ENCODE results near the gene TARS3.
A peak's percentile ranks its signal among the peaks of the same experiment; 100 is the strongest.

Gene TARS3

DNA sequence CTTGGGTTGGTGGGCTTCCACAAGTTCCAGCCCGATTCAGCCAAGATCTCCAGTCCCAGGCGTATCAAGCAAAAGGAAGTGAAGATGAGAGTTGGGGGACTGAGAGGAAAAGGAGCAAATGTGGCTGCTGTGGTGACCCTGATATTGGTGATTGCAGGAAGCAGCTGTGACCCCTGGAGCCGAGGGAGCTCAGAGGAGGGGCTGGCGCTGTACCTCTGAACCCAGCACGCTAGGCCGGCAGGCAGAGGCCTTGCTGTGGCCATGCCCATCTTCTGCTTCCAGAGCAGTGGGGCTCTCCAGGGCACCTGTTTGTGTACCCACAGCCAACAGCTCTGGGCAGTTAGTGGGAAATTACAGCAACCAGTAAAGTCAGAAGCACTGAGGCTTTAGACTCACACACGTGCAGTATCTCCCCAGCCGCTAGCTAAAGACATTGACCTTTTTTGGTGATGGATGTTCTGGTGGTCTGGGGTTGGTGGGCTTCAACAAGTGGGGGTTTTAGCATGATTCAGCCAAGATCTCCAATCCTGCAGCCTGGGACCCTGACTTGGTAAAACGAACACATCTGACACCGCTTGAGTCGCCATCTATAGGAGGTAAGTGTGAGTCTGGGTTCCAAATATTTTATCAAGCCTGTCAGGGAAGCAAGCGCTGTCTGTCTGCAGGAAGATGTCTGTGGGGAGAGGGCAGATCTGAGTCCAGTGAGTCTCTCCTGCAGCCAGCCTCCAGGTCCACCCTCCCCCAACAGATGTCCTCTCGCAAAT is 105.2 kb downstream of the TARS3 start:
- DNase-seq, result no peak

DNA sequence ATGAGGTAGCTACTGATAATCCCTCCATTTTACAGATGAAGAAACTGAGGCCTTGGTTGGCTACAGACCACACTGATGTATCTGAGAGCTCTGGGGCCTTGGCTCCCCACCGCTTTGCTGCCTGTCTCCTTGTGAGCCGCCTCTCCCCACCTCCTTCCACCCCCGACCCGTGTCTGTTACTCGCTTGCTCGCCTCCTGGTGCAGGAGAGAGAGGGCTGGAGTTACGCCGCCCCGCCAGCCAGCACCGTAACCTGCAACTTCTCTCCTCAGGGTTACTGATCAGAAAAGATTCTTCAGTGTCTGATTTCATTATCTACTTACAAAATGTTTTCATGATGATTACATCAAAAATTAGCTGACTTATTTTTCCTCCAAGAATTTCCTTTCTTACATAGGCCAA is 106.2 kb downstream of the TARS3 start:
- DNase-seq, result no peak

DNA sequence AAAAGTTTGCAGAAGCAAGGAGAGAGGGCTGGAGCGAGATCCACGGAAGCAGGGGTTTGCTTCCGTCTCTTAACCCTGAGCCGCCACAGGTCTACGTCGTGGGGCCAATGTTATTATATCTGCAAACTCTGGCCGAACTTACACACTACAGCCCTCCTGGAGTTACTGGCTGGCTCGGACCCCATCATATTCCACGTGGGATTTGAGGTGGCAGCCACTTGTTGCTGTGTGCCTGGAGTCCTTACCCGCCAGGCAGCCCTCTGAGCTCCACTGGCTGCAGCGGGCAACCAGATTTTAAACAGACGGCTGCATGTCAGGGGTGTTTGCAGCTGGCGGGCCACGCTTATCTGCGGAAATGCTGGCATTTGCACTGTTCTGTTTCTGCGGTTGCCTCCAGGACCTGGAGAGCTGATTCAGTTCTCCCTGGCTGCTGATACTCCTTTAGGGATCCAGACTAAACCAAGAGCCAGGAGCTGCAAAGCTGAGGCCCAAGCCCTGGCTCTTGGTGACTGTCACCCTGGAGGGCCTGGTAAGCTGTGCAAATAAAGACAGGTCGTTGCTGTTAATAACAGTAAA is 106.8 kb downstream of the TARS3 start:
- no peak for DNase-seq

DNA sequence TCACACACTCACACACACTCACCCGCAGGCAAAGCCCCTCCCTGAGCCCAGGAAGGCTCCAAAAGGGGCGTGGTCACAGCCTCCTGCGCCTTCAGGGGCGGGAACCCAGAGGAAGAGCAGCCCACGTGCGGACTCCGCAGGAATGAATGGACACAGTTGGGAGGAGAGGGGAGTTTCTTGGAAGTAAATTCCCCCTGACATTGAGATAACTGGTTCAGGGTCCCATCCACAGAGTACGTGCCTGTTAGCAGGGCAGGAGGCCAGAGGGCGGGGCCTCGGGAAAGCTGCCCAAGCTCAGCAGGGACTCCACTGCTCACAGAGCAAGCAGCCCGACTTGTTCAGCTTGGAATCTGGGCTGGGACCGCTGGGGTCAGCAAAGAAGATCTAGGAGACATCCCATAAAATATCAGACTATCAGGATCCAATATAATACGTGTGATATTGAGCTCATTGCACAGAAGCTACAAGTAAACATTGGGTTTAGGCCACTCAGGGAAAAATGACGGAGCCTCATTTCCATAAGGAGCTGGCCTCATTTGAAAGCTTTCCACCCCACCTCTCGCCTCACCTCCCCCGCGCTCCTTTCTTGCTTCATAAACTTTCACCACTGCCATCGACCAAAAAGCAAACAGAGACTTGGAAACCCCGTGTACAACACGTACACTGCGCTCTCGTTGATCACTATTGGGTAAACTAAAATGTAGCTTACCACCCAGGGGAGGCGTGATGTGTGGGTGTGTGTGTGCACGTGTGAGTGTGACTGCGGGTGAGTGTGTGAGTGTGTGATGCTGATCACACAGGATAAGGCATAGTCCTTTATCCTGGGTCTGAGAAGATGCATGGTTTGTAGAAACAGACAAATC is 108.1 kb downstream of the TARS3 start:
- peak; percentile 10 for DNase-seq

DNA sequence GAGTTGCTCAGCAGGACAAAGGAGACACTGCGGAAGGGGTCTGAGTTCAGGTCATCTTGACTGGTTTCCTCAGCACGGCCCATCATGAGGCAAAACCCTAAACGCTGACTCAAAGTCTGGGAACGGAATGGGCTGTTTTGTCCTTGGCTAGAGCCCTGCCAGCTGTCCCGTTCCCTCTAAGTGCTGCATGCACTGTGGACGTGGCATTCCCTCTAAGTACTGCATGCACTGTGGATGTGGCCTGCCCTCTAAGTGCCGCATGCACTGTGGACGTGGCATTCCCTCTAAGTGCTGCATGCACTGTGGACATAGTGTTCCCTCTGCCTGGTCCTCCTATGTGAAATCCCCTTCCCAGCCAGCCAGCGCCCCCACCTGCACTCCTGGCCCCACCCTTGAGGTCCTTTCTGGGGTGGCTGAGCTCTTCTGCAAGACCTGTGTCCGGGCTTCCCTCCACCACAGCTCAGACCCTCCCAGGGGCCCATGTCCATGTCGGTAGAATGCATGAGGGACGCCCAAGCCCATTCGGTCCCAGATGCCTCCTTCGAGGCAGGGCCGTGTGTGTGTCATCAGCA is 108.8 kb downstream of the TARS3 start:
- DNase-seq, result no peak

DNA sequence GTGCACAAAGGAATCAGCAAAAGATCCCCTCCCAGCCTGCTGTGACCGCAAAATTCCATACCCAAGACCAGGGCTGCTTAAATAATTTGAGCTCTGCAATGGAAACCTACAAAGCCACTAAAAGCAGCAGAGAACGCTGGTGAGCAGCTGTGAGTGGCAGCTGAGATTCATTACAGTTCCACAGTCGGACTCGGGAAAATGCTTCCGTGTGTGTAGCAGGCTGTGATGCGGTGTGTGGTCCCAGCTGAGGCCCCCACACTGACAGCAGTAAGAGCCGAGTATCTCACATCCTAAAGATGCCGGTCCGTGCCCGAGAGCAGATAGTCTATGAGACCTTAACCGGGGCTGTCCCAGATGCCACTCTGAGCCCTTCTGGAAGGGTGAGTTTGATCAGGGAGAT is 109.5 kb downstream of the TARS3 start:
- no peak for DNase-seq

DNA sequence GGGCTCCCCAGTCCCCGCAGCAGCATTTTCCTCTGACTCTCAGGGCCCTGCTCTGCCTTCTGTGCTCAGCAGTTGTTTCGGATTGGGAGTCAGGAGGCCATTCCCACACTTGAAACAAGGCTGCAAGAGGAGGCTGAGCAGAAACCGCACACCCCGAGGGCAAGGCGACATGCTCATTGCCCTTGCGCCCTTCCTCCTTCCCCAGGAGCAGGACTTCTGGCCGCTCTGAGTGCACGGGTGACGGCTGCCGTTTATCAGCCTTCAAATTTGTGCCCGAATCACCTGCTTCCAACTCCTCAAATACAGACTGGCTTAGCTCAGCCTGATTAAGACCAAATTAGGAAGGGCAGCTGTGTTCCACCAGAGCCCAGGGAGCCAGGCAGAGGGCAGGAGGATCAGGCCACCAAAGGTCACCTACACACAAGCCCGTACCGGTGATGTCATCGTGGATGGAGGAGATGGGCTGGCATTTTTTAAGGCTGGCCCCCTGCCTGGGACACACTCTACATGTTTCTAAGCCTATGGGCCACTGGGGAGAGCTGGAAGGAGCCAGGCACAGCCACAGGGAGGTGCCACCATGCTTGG is 110.2 kb downstream of the TARS3 start:
- DNase-seq, result no peak

DNA sequence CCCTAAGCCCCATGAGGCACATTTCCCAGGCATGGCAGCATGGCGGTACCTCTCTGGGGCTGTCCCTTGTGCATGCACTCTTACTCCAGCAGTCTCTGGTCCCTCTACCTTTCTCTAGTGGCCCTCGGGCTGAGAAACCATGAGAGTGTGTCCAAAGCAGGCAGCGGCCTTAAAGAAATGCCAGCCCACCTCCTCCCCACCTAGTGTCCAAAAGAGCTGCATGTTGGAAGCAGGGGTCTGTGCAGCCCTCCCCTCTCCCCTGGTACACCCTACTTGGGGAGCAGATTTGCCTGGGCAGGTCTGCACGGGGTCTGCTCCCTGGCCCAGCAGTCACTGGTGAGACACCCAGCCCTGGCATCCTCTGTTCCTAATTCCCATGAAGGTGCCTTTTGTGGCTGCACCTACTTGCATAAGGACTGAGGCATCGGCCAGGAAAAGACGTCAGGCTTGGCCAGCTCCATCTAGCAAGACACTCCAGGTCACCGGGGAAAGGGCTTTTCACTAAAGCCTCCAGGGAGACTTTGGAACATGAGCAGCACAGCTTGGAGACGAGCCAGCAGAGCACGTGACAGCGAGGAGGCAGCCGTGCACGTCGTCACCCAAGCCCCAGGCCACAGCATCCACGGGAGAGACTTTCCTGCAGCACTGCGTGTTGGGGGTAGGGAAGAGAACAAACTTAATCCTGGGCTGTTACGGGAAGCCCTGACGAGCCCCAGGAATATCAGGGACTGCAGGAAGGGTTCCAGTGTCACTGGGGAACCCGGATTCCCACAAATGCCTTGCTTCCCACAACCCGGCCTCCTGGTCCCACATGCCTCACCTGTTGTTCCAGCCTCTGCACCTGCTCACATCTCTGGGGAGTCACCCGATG is 110.9 kb downstream of the TARS3 start:
- DNase-seq, result no peak

DNA sequence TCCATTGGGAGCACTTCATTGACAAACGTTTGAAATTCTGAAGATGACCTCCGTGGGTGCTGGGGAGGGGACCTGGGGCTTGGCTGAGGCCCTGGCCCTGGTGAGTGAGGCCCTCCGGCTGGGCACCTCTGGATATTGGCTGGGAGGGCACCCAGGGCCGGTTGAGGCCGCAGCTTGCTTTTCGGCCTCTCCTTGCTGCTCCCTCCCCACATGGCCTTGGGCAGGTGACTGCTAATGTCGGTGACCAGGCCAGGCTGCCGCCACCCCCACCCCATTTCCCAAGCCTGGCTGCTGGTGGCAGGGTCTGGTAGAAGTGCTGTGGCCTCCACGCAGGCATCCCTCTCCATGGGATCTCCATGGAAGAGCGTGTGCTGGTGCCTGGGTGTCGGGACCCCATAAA is 111.6 kb downstream of the TARS3 start:
- no peak for DNase-seq

DNA sequence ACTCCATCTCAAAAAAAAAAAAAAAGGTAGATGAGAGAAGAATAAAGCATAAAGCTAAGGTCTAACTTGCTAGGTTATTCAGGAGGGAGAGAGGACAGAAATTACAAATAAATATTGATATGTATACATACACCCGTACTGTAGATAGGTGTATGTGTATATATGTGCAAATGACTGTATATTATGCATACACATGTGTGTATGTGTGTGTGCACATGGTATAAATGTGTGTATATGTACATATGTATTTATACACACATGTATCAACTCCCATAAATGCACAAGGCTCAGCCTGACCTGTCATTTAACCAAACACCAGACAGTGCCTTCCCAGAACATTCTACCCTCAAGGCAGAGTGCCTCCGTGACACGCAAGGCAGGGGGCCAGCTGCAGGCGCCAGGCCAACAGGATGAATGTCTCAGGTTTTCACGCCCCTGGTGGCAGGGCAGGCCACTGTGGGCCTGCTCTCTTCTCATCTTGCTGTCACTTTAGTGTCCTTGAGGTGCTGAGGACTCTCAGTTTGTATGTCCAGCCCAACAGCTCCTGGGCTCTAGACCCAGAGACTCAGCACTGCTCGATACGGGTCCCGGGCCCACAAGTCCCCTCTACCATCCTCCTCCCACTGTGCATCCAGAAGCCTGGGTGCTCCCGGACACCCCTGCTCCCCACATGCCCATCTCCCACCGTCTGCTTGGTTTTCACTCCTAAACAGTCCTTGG is 112.5 kb downstream of the TARS3 start:
- no peak for DNase-seq

DNA sequence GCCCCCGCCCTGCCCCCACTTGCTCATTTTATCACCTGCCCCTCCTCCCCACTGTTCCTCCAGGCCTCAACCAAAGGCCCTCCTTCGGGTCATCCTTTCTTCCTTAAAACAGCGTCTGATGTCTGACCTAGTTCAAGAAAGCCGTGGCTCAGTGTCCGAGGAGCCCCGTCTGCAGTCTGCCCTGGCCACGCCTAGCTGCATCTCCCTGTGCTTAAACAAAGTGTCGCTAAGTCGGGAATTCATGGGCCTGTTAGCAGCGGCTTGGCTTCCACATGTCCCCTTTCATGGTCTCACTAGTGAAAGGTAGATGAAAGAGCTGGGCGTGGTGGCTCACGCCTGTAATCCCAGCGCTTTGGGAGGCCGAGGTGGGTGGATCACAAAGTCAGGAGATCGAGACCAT is 113.3 kb downstream of the TARS3 start:
- no peak for DNase-seq

DNA sequence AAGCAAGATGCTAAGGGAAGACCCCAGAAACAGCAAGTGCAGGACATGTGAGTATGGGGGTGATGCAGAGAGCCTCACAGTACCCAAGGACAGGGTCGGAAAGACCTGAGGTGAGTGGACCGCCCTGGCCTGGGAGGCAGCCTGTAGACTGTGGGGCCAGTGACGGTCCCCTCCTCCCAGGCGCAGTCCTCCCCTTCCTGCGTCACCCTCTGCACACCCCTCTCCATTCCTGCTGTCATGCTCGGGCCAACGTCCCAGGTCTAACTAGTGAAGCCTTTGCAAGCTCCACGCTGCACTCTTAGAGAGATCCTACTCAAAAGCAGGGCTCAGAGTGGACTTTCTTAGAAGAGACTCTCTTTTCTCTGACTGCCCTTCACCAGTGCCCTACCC is 113.7 kb downstream of the TARS3 start:
- no peak for DNase-seq

DNA sequence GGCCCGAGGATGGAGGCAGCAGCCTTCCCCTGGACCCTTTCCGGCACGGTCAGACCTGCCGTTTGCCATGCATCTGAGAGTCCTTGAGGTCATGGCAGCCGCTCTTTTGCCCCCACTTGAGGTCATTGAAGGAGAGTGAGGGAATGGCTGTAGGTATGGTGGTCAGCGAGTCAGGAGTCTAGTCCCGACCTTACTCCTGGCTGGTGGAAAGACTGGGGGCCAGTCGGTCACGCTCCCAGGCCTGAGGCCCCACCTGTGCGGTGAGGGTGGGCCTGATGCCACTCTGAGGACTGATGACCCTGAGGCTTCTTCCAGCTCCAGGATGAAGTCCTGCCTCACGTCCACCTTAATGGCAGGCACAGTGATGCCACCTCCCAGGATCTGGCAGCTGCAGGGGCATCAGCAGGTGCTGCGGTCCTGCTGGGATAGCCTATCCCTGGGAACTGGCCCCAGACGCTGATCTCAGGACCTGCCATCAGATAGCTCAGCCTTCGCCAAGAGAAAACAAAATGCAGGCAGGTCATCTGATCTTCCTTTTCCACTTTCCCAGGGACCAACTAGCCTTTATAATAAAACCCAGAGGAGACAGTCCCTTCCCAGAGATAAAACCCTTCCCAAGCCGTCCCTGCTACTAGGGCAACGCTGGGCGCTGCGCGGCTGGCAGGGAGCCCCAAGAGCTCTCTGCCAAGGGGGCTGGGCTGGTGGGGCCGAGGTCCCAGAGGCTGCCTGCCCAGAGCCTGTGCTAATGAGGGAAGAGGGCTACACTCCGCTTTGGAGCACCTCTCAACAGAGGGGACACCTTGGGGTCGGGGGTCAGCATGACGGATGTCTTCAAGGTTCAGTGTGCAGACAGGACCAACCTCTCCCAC is 114.3 kb downstream of the TARS3 start:
- no peak for DNase-seq

DNA sequence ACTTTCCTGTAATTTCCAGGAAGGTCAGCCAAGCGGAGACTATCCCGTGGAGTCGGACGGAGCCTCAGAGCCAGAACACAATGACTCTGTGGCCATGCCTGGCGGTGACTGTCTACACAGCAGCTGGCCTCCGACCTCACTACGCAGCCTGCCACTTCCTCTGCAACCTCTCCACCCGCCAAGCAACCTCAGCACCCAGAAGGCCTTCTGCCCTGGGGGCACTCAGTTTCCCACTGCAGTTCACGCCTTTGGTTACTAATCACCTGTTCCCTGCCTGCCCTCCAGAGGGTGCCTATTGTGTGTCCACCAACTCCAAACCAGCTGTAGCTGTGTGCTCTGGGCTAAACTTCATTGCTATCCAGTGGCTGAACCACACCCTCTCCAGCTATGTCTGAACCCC is 116.1 kb downstream of the TARS3 start:
- no peak for DNase-seq

DNA sequence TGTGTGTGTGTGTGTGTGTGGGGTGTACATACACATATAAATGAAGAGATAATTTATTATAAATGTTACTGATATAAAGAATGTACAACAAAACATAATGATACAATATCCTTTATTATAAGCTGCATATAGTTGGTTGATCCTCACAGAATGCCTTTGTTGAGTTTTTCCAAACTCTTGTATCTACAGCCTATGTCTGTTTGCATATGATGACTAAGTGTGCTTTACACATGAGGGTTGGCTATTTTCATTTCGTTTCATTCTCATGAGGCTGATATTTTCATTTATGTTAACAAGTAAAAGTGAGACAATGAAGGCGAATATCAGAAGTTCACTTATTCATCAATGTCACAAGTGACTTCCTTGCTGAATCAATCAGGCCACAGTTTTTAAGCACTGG is 117.2 kb downstream of the TARS3 start:
- DNase-seq, result no peak

DNA sequence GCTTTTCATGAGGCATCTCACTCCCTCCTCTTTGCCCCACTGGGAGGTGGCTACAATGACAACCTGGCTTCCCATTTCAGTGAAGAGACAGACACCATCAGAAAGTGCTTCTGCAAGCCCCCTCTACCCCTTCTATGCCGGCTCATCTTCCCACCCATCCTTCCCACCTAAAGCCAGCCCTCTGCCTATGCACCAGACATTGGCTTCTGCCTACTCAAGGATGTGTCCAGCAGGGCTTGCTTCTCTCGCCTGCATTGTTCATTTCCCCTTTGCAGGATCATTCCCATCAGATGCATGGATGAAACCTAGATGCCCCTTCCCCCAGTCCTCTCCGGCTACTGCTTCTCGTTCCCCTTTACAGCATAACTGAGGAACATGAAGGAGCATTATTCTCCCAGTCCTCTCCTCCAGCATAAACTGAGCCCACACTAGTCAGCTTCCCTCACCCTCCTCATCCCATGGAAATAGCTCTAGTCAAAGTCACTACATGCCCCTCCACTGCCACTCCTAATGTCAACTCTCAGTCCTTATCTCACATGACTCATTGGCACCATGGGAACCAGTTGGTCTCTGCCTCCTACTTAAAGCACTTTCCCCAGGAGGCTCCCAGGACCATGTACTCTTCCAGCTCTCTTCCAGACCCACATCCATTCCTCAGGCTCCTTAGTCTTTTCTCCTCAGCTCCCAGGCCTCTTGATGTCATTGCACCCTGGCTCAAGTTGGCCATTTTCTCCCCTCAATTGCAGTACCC is 120.0 kb downstream of the TARS3 start:
- DNase-seq, result no peak

Data from activated CD4-positive, alpha-beta T cell treated with anti-CD3 and anti-CD28 coated beads, Interleukin-2, amount 50 U/mL, for 16 hours (primary cell).